Endodermal cell (in vitro differentiated cells): Measurements from ENCODE around the gene AUTS2. TPM values are rescaled to one million over a fixed set of nuclear protein-coding genes. Genes with fewer than 3 reads are reported as not detected.
A peak's percentile ranks its signal among the peaks of the same experiment; 100 is the strongest.

Experiments
- DNase-seq: peaks from one replicate; pipeline ENCODE4 v3.0.0-alpha.2; 2017
- H3K27ac ChIP-seq: 2 replicates; pipeline ENCODE4 v1.5.1; 2013; ENCODE audit warnings: mild to moderate bottlenecking, low read depth, low read length, moderate library complexity
- H3K27me3 ChIP-seq: 2 replicates; pipeline ENCODE4 v1.6.1; 2013; ENCODE audit warnings: mild to moderate bottlenecking, low read length, moderate library complexity; ENCODE audit not compliant: insufficient read depth, control insufficient read depth, poor library complexity, severe bottlenecking
- H3K36me3 ChIP-seq: 2 replicates; pipeline ENCODE4 v1.7.0; 2013; ENCODE audit warnings: mild to moderate bottlenecking, low read length, moderate library complexity; ENCODE audit not compliant: control insufficient read depth, insufficient read depth
- H3K4me1 ChIP-seq: one replicate; pipeline ENCODE4 v1.7.0; 2013; ENCODE audit warnings: low read length; ENCODE audit not compliant: control insufficient read depth, insufficient read depth
- H3K4me3 ChIP-seq: 2 replicates; pipeline ENCODE4 v1.5.1; 2013; ENCODE audit warnings: mild to moderate bottlenecking, low read length, moderate library complexity
- H3K9ac ChIP-seq: 2 replicates; pipeline ENCODE4 v1.6.1; 2013; ENCODE audit warnings: mild to moderate bottlenecking, low read length, moderate library complexity; ENCODE audit not compliant: poor library complexity, severe bottlenecking; ENCODE audit errors: extremely low read depth
- H3K9me3 ChIP-seq: 2 replicates; pipeline ENCODE4 v1.6.1; 2013; ENCODE audit warnings: mild to moderate bottlenecking, low read length, moderate library complexity; ENCODE audit not compliant: control insufficient read depth
- H3K27ac Mint-ChIP-seq: 2 replicates; pipeline ENCODE4 v1.8.0; 2020; ENCODE audit warnings: mixed read lengths
- H3K27me3 Mint-ChIP-seq: 2 replicates; pipeline ENCODE4 v1.8.0; 2021; ENCODE audit warnings: mild to moderate bottlenecking, mixed read lengths; ENCODE audit not compliant: insufficient read depth
- H3K36me3 Mint-ChIP-seq: 2 replicates; pipeline ENCODE4 v1.8.0; 2020; ENCODE audit warnings: low read depth, mixed read lengths
- H3K4me1 Mint-ChIP-seq: 2 replicates; pipeline ENCODE4 v1.8.0; 2020; ENCODE audit warnings: mixed read lengths
- H3K4me3 Mint-ChIP-seq: 2 replicates; pipeline ENCODE4 v1.8.0; 2020; ENCODE audit warnings: mild to moderate bottlenecking, moderate library complexity, mixed read lengths
- H3K9me3 Mint-ChIP-seq: 2 replicates; pipeline ENCODE4 v1.8.0; 2020; ENCODE audit warnings: mild to moderate bottlenecking, mixed read lengths
- WGBS, 2 experiments: methylation state at CpG; one replicate each; pipeline versions ENCODE4 v1.1.5 to v1.1.7; 2013; ENCODE audit warnings: missing lambda C conversion rate in 2 of 2, mixed read lengths in 1 of 2; ENCODE audit not compliant: insufficient coverage in 1 of 2, insufficient read length in 1 of 2; 5-methylcytosine and 5-hydroxymethylcytosine counted together
- total RNA-seq, 2 donors: library from RNA; stranded (reverse); fragmentation: NEBNext Ultra II Directional in 1 of 2; extraction: Animal tissue kit (Norgen Biotek cat#: 25700) in 1 of 2; gene quantifications; 2 replicates in 1 of 2; 3 replicates in 1 of 2; pipeline ENCODE4 v1.2.1, GENCODE V29; 2021
- TF ChIP-seq, protein P1 (sequence below): fragments of 200-600 bp; sonication (generic); conservative IDR thresholded peaks from 2 replicates; pipeline ENCODE4 v1.5.0; 2021; ENCODE audit warnings: antibody characterized with exemption, mild to moderate bottlenecking

AUTS2 gene
- total RNA-seq, 2 donors from 2014 or later, result 76.8 to 106 TPM

DNA sequence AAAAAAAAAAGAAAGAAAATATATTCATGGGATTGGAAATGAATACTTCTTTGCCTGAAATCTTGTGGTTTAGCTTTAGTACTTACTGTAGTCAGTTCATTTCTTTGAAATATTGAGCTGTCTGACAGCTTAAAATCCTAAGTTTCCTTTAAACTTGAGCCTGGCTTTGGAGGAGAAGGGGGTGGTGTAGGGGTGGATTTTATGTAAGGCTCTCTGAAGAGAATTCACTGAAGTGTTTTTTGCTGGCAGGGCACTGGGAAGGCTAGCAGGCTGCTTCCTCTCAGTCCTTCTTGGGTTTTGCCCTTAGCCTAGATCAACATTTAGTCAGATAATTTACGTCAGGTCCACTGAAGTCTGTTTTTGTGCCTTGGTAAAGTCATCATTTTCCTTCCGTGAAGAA lies 516.5 kb downstream of the AUTS2 start:
- H3K4me3 Mint-ChIP-seq, result no peak overlapping the region

DNA sequence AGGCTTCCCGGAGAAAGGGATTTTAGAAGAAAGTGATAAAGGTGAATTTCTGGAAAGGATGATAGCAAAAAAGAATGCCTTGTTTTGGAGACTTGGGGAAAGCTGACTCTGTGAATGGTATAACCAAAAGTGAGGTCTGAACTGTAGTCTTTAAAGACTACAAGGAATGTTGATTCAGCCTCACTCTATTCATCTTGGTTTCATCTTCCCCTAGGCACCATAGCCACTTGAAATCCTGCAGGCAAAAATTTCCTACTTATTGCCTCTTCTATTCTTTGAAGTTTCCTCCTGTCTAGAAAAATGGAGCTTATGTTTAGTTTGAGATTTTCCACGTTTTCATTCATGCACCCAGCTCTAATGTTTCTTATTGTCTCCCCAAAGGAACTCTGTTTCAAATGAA lies 518.0 kb downstream of the AUTS2 start:
- Mint-ChIP-seq H3K27ac (no peak overlapping the region), H3K4me1 (peaks cover 11% of the 10 kb centered on the region), H3K9me3 (peaks cover 8% of the 10 kb centered on the region), H3K36me3 (peaks cover 29% of the 10 kb centered on the region), H3K4me3 (no peak overlapping the region), H3K27me3 (no peaks in the 10 kb centered on the region)
- Histone ChIP-seq H3K9me3 (peaks cover 11% of the 10 kb centered on the region), H3K27me3 (no peaks in the 10 kb centered on the region), H3K36me3 (peaks cover 23% of the 10 kb centered on the region), H3K4me3 (no peak overlapping the region), H3K9ac (no peak overlapping the region), H3K27ac (no peak overlapping the region), H3K4me1 (no peaks in the 10 kb centered on the region)
- TF ChIP-seq, protein P1, sequence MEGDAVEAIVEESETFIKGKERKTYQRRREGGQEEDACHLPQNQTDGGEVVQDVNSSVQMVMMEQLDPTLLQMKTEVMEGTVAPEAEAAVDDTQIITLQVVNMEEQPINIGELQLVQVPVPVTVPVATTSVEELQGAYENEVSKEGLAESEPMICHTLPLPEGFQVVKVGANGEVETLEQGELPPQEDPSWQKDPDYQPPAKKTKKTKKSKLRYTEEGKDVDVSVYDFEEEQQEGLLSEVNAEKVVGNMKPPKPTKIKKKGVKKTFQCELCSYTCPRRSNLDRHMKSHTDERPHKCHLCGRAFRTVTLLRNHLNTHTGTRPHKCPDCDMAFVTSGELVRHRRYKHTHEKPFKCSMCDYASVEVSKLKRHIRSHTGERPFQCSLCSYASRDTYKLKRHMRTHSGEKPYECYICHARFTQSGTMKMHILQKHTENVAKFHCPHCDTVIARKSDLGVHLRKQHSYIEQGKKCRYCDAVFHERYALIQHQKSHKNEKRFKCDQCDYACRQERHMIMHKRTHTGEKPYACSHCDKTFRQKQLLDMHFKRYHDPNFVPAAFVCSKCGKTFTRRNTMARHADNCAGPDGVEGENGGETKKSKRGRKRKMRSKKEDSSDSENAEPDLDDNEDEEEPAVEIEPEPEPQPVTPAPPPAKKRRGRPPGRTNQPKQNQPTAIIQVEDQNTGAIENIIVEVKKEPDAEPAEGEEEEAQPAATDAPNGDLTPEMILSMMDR, result no peak
- WGBS, 2 experiments, result 53 to 77% methylated on average over 2 of the region's 2 CpGs
- no peak for DNase-seq

More for the DNA sequence above, 516.5 kb downstream of the AUTS2 start:
- Mint-ChIP-seq H3K4me1 (peaks cover 11% of the 10 kb centered on the region), H3K27ac (peak overlapping the region; percentile 68), H3K36me3 (peaks cover 19% of the 10 kb centered on the region), H3K27me3 (no peaks in the 10 kb centered on the region), H3K9me3 (no peaks in the 10 kb centered on the region)
- DNase-seq, result no peak
- Histone ChIP-seq H3K36me3 (peaks cover 11% of the 10 kb centered on the region), H3K9ac (no peak overlapping the region), H3K4me3 (no peak overlapping the region), H3K4me1 (no peaks in the 10 kb centered on the region), H3K27ac (no peak overlapping the region), H3K9me3 (no peaks in the 10 kb centered on the region), H3K27me3 (no peaks in the 10 kb centered on the region)
- TF ChIP-seq, protein P1, result no peak
- 92 to 100% methylated on average over 2 of the region's 2 CpGs for WGBS, 2 experiments

DNA sequence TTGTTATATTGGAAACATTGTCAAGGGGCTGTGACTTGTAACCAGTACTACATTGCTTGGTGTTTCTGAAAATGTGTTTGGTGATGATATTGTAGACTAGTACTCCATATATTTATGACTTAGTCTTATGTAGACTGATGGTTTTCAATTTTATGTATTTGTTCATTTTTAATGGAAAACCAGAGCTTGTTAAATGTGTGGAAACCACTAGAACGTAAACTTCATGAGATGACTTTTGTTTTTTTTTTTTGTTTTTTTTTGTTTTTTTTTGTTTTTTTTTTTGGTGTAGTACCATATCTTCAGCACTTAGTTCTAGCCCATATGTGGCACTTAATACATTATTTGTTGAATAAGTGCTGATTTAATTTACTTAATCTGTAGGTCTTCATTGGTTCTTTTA lies 518.6 kb downstream of the AUTS2 start:
- Mint-ChIP-seq H3K4me1 (peaks cover 11% of the 10 kb centered on the region), H3K36me3 (peaks cover 36% of the 10 kb centered on the region), H3K9me3 (peaks cover 14% of the 10 kb centered on the region), H3K27me3 (no peaks in the 10 kb centered on the region), H3K4me3 (no peak overlapping the region), H3K27ac (no peak overlapping the region)
- H3K36me3 ChIP-seq, result peaks cover 29% of the 10 kb centered on the region
- H3K27me3 ChIP-seq, result no peaks in the 10 kb centered on the region
- H3K9me3 ChIP-seq, result peaks cover 17% of the 10 kb centered on the region
- DNase-seq, result no peak
- TF ChIP-seq, protein P1, result no peak
- H3K4me3 ChIP-seq, result no peak overlapping the region
- no peaks in the 10 kb centered on the region for H3K4me1 ChIP-seq
- WGBS, 2 experiments, result 90% methylated on average over 1 of the region's 1 CpG; no CpG with 5 or more reads in 1 of the 2 experiments
- H3K9ac ChIP-seq, result no peak overlapping the region
- no peak overlapping the region for H3K27ac ChIP-seq
